Thoracic aorta endothelial cell (primary cell): ENCODE data around the gene ZNF507. TPM values are rescaled to one million over a fixed set of nuclear protein-coding genes. Genes with fewer than 3 reads are reported as not detected.

Experiments used
- total RNA-seq: library from RNA; depleted of rRNA; stranded (reverse); fragments of >200 nt; gene quantifications from 2 replicates; pipeline ENCODE4 v1.2.3, GENCODE V29; 2012

The ZNF507 gene
- 22.6 and 24.0 TPM in 2 replicates for total RNA-seq

GRCh38 chr19:32345261-32346207 is at the start of gene ZNF507:
Gene ZNF507 (plus strand): TSS chr19:32345610. CDS start chr19:32352831, 7,221 bp downstream.

GRCh38 chr19:32405431-32406160 is 60.2 kb downstream of the ZNF507 start, which contains the start of gene DPY19L3:
Gene DPY19L3 (plus strand): TSS chr19:32405770. CDS start chr19:32408254, 2,484 bp downstream.

Other genes with a start within 250 kb of the ZNF507 start
- gene DPY19L3, start 60.2 kb downstream of the ZNF507 start, total RNA-seq, result 25.4 and 40.7 TPM in 2 replicates
- gene PDCD5, start 235.6 kb downstream of the ZNF507 start, total RNA-seq, result 130 and 136 TPM in 2 replicates